Measurements from ENCODE around the gene SLC25A42.

Gene SLC25A42

DNA sequence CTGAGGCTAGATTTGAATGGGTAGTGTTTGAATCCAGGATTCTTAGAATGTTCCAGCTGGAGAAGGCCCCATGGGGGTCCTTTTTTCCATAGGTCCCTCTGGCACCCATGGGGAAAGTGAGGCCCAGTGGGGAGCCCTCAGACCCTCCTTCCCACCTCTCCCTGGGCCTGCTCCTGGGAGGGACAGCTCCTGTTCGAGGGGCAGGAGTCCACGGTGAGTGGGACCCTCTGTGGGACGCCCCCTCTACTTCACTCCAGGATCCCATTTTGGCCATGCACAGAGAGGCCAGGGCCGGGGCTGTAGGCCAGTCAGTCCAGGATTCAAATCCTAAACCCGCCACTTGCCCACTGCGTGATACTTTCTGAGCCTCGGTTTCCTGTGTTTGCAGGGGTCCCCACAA is 98.7 kb downstream of the SLC25A42 start:
- DNase-seq (ENCODE audit: low read depth in 2 of 2) = no peak
